Stimulated activated naive CD8-positive, alpha-beta T cell treated with anti-CD3 and anti-CD28 coated beads, Interleukin-15, Interleukin-2, amounts not matched to agents 100 ng/mL and 50 ng/mL, for 24 hours (primary cell): ENCODE data around the gene JUP.

Experiments used
- H3K27ac Mint-ChIP-seq: one replicate; pipeline ENCODE4 v1.8.0; 2021; ENCODE audit warnings: mild to moderate bottlenecking, mixed read lengths
- H3K27me3 Mint-ChIP-seq: one replicate; pipeline ENCODE4 v1.8.0; 2021; ENCODE audit warnings: mixed read lengths
- H3K36me3 Mint-ChIP-seq: one replicate; pipeline ENCODE4 v1.8.0; 2021; ENCODE audit warnings: low read depth, mixed read lengths
- H3K4me1 Mint-ChIP-seq: one replicate; pipeline ENCODE4 v1.8.0; 2021; ENCODE audit warnings: low read depth, mixed read lengths
- H3K4me3 Mint-ChIP-seq: one replicate; pipeline ENCODE4 v1.8.0; 2021; ENCODE audit warnings: mild to moderate bottlenecking, mixed read lengths
- H3K9me3 Mint-ChIP-seq: one replicate; pipeline ENCODE4 v1.8.0; 2021; ENCODE audit warnings: mixed read lengths

The JUP gene

DNA sequence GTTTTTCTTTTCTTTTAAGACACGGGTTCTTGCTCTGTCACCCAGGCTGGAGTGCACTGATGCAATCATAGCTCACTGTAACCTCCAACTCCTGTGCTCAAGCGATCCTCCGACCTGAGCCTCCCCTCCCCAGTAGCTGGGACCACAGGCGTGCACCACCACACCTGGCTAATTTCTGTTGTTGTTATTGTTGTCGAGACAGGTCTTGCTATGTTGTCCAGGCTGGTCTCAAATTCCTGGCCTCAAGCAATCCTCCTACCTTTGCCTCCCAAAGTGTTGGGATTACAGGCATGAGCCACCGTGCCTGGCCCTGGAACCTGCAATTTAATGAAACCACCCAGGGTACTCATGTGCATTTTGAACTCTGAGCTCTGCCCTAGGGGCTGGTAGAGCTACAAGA is 24.1 kb downstream of the JUP start:
- Mint-ChIP-seq H3K36me3 (no peaks in the 10 kb centered on the region), H3K4me3 (no peak overlapping the region), H3K4me1 (no peaks in the 10 kb centered on the region), H3K27me3 (no peaks in the 10 kb centered on the region), H3K9me3 (no peaks in the 10 kb centered on the region), H3K27ac (no peak overlapping the region)

DNA sequence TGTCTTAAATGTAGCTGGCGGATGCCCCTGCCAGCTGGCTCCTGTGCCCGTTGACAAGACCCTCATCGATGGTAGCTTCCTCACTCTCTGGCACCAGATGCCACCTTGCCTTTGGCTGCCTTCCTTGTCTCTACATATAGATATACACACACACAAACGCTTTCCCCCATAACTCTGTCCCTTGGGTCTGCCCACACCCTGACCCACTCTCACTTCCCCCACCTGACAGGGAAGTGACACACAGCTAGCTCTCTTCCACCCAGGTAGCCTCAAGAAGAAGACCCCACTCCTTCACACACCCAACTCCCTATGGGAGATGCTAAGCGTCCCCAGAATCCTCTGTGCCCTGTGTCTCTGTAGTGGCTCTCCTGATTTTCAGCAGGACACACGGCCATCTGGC is 25.6 kb downstream of the JUP start:
- H3K36me3 Mint-ChIP-seq = no peaks in the 10 kb centered on the region
- no peak overlapping the region for H3K27ac Mint-ChIP-seq
- H3K4me1 Mint-ChIP-seq = no peaks in the 10 kb centered on the region
- H3K9me3 Mint-ChIP-seq = no peaks in the 10 kb centered on the region
- H3K4me3 Mint-ChIP-seq = no peak overlapping the region
- no peaks in the 10 kb centered on the region for H3K27me3 Mint-ChIP-seq

DNA sequence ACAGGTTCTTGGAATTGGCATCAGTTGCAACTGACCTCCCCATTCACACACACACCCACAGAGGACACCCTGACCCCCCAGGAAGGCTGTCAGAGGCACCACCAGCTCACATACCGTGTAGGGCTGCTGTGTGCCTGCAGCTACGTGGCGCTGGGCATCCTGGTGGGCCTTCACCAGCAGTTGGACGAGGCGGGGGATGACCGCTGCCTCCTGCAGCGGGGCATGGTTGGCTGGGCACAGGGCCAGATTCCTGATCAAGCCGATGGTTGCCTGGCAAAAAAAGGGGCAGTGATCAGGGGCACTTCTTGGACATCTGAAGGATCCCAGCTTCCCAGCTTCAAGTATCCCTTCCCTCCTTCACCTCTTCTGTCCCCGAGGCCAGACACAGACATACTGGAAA is 27.9 kb downstream of the JUP start:
- no peaks in the 10 kb centered on the region for H3K9me3 Mint-ChIP-seq
- H3K4me1 Mint-ChIP-seq = no peaks in the 10 kb centered on the region
- no peak overlapping the region for H3K4me3 Mint-ChIP-seq
- H3K27ac Mint-ChIP-seq = no peak overlapping the region
- H3K36me3 Mint-ChIP-seq = no peaks in the 10 kb centered on the region
- no peaks in the 10 kb centered on the region for H3K27me3 Mint-ChIP-seq

DNA sequence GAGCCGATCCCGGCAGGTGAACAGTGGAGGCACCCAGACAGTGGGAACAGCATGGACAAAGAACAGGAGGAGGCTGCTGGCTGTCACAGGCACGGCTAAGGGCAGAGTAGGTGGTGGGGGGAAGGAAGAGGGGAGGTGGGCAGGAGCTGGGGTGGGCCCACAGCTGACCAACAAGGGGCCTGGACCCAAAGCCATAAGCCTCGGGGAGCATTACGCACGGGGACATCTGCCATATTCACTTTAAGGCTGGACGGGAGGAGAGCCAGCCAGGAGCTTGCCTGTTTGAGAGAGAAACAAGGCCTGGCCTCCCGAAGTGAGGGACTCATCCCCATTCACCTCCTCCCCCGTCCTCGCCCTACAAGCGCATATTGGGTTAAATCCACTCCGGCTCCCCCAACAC is 32.4 kb downstream of the JUP start:
- H3K9me3 Mint-ChIP-seq = no peaks in the 10 kb centered on the region
- no peaks in the 10 kb centered on the region for H3K36me3 Mint-ChIP-seq
- no peak overlapping the region for H3K27ac Mint-ChIP-seq
- H3K27me3 Mint-ChIP-seq = no peaks in the 10 kb centered on the region
- no peak overlapping the region for H3K4me3 Mint-ChIP-seq
- H3K4me1 Mint-ChIP-seq = no peaks in the 10 kb centered on the region

DNA sequence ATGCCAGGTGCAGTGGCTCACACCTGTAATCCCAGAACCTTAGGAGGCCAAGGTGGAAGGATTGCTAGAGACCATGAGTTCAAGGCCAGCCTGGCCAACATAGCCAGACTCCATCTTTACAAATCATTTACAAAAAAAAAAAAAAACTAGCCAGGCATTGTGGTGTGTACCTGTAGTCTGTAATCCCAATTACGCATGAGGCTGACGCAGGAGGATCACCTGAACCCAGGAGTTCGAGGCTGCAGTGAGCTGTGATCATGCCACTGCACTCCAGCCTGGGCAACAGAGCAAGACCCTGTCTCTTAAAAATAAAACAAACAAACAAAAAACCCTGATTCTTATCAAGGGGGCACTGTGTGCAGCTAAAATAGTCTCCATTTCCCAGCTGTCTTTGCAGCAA is 35.2 kb downstream of the JUP start:
- Mint-ChIP-seq H3K4me1 (no peaks in the 10 kb centered on the region), H3K27ac (no peak overlapping the region), H3K27me3 (no peaks in the 10 kb centered on the region), H3K9me3 (no peaks in the 10 kb centered on the region), H3K4me3 (no peak overlapping the region), H3K36me3 (no peaks in the 10 kb centered on the region)

DNA sequence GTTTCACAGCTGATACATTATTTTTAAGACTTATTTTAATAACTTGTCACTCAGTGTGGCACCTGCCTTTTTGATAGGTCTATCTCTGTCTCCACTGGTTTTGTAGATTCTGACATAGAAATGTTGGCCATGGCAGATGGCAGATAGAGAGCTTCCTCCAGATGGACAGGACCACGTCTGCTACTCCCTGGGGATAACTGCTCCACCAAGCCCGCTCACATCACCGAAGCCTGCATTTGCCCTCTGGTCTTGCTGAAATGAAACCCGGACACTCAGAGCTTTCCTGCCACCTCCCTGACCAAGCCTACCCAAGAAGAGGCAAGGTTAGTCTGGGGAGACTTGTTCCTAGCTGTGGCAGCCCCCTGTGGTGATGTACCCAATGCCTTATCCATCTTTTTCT is 35.6 kb downstream of the JUP start:
- Mint-ChIP-seq H3K9me3 (no peaks in the 10 kb centered on the region), H3K27me3 (no peaks in the 10 kb centered on the region), H3K4me3 (no peak overlapping the region), H3K4me1 (no peaks in the 10 kb centered on the region), H3K36me3 (no peaks in the 10 kb centered on the region), H3K27ac (no peak overlapping the region)

DNA sequence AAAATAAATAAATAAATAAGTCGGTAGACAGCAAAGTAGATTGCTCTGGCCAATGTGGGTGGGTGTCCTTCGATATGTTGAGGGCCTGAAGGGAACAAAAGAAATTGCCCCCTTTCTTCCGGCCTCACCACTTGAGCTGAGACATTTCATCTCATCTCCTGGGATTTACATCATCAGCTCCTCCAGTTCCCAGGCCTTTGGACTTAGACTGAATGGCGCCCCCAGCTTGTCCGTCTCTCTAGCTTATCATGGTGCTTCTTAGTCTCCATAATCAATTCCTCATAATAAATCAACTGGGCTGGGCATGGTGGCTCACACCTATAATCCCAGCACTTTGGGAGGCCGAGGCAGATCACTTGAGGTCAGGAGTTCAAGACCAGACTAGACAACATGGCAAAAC is 38.2 kb downstream of the JUP start:
- Mint-ChIP-seq H3K9me3 (no peaks in the 10 kb centered on the region), H3K4me3 (no peak overlapping the region), H3K4me1 (no peaks in the 10 kb centered on the region), H3K27me3 (no peaks in the 10 kb centered on the region), H3K36me3 (no peaks in the 10 kb centered on the region), H3K27ac (no peak overlapping the region)

DNA sequence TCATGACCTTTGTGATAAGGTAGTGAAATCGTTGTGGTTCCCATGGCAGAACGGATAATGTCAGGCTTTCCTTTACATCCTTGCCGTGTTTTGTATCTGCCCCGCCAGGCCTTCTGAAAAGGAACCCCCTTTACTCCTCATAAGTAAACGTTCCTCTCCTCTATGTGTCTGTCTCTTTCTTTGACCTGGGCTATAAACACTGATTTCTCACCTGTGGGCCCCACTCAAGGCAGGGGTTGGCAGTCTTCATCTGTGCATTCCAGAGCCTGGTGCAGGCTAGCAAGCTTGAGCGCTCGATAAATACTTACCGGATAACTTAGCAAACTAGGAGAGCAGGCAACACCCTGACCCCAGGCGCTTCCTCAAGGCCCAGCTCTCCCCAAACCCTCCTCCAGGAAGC is 44.8 kb downstream of the JUP start:
- H3K27ac Mint-ChIP-seq = no peak overlapping the region

DNA sequence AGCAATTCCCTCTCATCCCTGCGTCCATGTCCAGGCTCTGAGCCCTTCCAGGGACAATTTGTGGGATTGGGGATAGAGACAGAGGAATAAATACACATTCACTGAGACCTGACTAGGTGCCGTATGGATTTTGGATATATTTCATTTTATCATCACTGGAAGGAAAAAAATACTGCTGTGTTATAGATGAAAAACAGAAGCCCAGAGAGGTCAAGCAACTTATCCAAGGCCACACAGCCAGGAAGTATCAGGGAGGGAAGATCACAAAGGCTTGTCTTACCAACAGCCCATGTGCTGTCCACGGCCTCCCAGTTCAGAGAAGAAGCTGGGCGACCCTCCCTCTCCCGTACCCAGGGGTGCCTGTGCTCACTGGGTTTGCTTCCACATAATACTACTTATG is 46.0 kb downstream of the JUP start:
- peaks cover 23% of the 10 kb centered on the region for H3K27me3 Mint-ChIP-seq
- H3K4me3 Mint-ChIP-seq = no peak overlapping the region
- H3K9me3 Mint-ChIP-seq = no peaks in the 10 kb centered on the region

More for the DNA sequence above, 44.8 kb downstream of the JUP start:
- Mint-ChIP-seq H3K27me3 (peaks cover 12% of the 10 kb centered on the region), H3K4me3 (no peak overlapping the region), H3K9me3 (no peaks in the 10 kb centered on the region), H3K4me1 (no peaks in the 10 kb centered on the region), H3K36me3 (no peaks in the 10 kb centered on the region)

DNA sequence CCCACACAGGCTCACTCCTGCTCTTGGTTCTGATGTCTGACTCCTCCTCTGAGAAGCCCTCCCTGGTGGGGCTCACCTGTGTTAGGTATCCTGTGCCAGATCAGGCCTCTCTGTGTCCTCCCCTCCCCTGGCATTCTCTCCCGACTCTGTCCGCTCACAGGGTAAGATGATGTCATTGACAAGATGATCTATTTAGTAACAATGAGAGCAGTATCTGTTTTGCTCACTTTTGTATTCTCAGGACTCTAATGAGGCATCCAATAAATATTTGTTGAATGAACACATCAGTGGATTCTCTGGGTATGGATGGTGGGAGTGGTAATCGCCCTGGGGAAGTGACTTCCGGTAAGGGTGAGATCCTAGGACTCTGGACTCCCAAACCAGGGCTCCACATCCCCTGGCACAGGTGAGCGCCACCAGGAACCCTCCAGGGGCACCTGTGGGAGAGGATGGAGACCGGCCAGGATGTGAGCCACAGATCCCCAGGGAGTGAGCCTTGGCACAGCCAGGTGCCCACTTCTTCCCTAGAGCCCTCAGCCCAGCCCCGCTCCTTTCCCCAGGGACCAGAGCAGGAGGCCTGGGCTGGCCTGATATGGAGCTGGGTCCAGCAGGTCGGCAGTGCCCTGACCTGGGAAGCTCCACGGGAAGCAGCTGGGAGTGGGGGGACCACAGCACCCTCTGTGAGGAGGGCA is 46.7 kb downstream of the JUP start:
- no peak overlapping the region for H3K27ac Mint-ChIP-seq

More for the DNA sequence above, 46.0 kb downstream of the JUP start:
- H3K36me3 Mint-ChIP-seq = no peaks in the 10 kb centered on the region
- H3K27ac Mint-ChIP-seq = no peak overlapping the region
- H3K4me1 Mint-ChIP-seq = no peaks in the 10 kb centered on the region

DNA sequence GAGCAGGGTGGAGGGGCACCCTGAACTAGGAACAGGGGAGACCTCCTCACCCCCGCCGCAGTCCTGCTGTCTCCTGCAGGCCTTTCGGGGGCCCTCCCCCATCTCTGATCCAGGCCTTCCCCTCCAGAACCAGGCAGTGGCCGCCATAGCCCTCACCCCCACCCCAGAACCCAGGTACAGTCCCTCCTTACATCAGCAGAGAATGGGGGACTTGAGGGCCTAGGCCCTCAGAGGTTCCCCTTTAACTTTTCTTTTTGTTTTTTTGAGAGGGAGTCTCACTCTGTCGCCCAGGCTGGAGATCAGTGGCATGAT is 47.8 kb downstream of the JUP start:
- peaks cover 29% of the 10 kb centered on the region for H3K27me3 Mint-ChIP-seq

More for the DNA sequence above, 46.7 kb downstream of the JUP start:
- Mint-ChIP-seq H3K4me1 (no peaks in the 10 kb centered on the region), H3K4me3 (no peak overlapping the region), H3K27me3 (peaks cover 28% of the 10 kb centered on the region), H3K9me3 (no peaks in the 10 kb centered on the region), H3K36me3 (no peaks in the 10 kb centered on the region)

DNA sequence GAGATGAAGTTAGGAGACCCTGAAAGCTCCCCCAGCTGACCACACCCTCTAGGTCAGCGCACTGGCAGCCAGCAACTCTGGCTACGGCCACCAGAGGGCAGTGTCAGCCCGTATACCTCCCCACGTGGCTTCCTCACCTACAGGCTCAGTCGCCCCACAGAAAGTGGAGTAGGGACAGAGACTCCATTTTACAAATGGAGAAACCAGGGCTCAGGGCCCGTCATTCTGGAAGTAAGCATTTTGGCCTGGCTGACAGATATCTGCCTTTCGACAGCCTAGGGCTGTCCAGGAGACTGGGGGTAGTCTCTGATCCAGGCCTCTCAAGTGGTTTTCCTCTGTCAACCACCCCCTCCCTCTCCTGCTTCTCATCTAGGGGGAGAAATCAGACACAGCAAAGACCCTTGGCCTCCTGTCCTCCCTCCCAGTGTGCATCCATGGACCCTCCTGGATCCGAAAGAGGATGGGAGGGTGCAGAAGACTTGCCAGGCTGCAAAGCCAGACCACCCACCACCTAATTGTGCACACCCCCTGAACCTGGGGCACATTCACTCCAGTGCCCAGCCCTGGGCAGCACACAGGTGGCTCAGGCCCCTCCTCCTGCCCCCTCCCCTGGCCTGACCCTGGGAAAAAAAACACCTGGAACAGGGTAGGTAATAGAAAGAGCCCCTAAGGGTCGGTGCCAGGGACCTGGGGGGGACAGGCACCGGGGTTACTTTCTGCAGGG is 48.3 kb downstream of the JUP start:
- H3K27me3 Mint-ChIP-seq = peaks cover 35% of the 10 kb centered on the region
- H3K27ac Mint-ChIP-seq = no peak overlapping the region
- H3K9me3 Mint-ChIP-seq = no peaks in the 10 kb centered on the region
- H3K4me1 Mint-ChIP-seq = peaks cover 3% of the 10 kb centered on the region
- no peak overlapping the region for H3K4me3 Mint-ChIP-seq
- H3K36me3 Mint-ChIP-seq = no peaks in the 10 kb centered on the region

More for the DNA sequence above, 47.8 kb downstream of the JUP start:
- no peaks in the 10 kb centered on the region for H3K9me3 Mint-ChIP-seq
- H3K27ac Mint-ChIP-seq = no peak overlapping the region
- H3K4me1 Mint-ChIP-seq = no peaks in the 10 kb centered on the region
- H3K4me3 Mint-ChIP-seq = no peak overlapping the region
- no peaks in the 10 kb centered on the region for H3K36me3 Mint-ChIP-seq

DNA sequence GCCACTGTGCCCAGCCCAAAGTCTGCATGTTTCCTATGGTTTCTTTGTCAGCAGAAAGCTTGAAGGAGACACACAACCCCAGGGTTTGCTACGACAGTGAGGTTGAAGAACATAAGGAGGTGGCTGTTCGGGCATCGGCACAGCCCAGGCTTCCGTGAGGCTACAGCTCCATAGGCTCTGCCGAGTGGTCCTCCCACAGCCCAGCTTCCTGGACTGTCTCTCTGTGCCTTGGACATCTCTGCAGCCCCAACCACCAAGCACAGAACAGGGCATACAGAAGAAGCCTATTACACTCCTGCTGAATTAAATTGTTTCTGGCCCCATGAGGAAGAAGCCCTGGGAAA is 48.9 kb downstream of the JUP start:
- H3K27me3 Mint-ChIP-seq = peaks cover 37% of the 10 kb centered on the region
- H3K27ac Mint-ChIP-seq = no peak overlapping the region
- H3K4me3 Mint-ChIP-seq = no peak overlapping the region
- H3K9me3 Mint-ChIP-seq = no peaks in the 10 kb centered on the region
- no peaks in the 10 kb centered on the region for H3K36me3 Mint-ChIP-seq
- H3K4me1 Mint-ChIP-seq = peaks cover 3% of the 10 kb centered on the region

DNA sequence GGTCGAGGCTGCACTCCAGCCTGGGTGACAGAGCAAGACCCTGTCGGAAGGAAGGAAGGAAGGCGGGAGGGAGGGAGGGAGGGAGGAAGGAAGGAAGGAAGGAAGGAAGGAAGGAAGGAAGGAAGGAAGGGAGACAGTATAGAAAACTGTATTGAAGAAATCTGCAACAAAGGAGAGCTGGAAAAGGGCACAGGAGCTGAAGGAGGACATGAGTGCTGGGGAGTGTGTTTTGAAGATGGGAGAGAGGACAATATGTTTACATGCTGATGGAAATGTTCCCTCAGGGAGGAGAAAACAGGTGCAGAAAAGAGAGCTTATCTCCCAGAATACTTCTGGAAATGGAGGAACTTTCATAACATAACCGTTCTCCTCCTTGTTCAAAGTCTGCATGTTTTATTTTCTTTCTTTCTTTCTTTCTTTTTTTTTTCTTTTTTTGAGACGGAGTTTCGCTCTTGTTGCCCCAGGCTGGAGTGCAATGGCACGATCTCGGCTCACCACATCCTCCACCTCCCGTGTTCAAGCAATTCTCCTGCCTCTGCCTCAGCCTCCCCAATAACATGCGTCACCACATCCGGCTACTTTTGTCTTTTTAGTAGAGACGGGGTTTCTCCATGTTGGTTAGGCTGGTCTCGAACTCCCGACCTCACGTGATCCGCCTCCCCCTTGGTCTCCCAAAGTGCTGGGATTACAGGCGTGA is 49.4 kb downstream of the JUP start:
- Mint-ChIP-seq H3K27me3 (peaks cover 42% of the 10 kb centered on the region), H3K27ac (no peak overlapping the region)

DNA sequence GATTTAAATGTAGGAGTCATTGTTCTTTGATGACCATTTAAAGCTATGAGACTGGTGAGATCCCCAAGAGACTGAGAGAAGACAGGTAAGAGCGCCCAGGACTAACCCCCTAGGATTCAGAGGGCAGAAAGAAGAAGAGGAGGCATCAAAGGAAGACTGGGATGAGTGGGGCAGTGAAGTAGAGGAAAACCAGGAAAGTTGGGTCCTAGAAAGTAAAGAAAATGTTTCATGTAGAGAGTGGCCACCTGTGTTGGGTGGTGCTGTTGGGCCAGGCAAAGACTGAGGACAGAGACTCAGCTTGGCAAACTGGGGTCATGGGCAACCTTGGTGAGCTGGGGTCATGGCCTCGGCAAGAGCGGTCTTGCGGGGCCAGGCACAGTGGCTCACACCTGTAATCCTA is 50.8 kb downstream of the JUP start:
- Mint-ChIP-seq H3K36me3 (no peaks in the 10 kb centered on the region), H3K9me3 (no peaks in the 10 kb centered on the region), H3K27me3 (peaks cover 55% of the 10 kb centered on the region), H3K27ac (no peak overlapping the region), H3K4me1 (peaks cover 3% of the 10 kb centered on the region), H3K4me3 (no peak overlapping the region)

More for the DNA sequence above, 49.4 kb downstream of the JUP start:
- no peaks in the 10 kb centered on the region for H3K9me3 Mint-ChIP-seq
- H3K36me3 Mint-ChIP-seq = no peaks in the 10 kb centered on the region
- H3K4me1 Mint-ChIP-seq = peaks cover 3% of the 10 kb centered on the region
- H3K4me3 Mint-ChIP-seq = no peak overlapping the region
